ENCODE results near the gene CDK9. TPM values are rescaled to one million over a fixed set of nuclear protein-coding genes. Genes with fewer than 3 reads are reported as not detected.

CDK9 gene
- total and polyA plus RNA-seq, 10 of the 15 experiments (the other 5 are each of a cell fraction or from before 2014, with no cell fraction given) = 7.3 to 92.6 (median 51.6) TPM

GRCh38 chr9:127767909-127768331, 17.9 kb upstream of the CDK9 start:
- Histone ChIP-seq H3K79me2 (ENCODE audit: control insufficient read depth, insufficient read depth, low read length) (peaks cover 13% of the 10 kb centered on the region), H3K4me2 (ENCODE audit: control insufficient read depth, insufficient read depth) (no peak overlapping the region), H3K9me3 (replicated peaks; ENCODE audit: control insufficient read depth, insufficient read depth, low read length) (no peaks in the 10 kb centered on the region), H3K27ac (ENCODE audit: control insufficient read depth, insufficient read depth) (no peak overlapping the region), H3K36me3 (ENCODE audit: control insufficient read depth in 2 of 2, insufficient read depth in 2 of 2, low read length in 1 of 2) (peaks cover 5 to 29% of the 10 kb centered on the region in 2 experiments), H3K27me3 (replicated peaks in 1 of 2; ENCODE audit: control insufficient read depth in 2 of 2, insufficient read depth in 2 of 2, low read length in 1 of 2) (no peaks in the 10 kb centered on the region), H3K4me1 (ENCODE audit: control insufficient read depth, insufficient read depth, low read length) (peaks cover 24% of the 10 kb centered on the region), H3K4me3 (no peak overlapping the region), H3K9ac (ENCODE audit: control insufficient read depth, insufficient read depth, low read length) (no peak overlapping the region), H2AFZ (ENCODE audit: control insufficient read depth, low read depth, low read length) (no peak overlapping the region), H4K20me1 (ENCODE audit: control insufficient read depth, insufficient read depth) (peaks cover 5% of the 10 kb centered on the region; the same call in 1 of the 2 replicates)
- CTCF ChIA-PET = interaction anchor here (0.8 to 9.2 kb wide), 5 partner anchors 8 to 153 kb away, joined by 3 to 75 read pairs (median 4); partner anchors contain the start of genes CDK9 and TOR2A
- ATAC-seq (no peak), DNase-seq (ENCODE audit: low read depth, low spot score) (no peak), FAIRE-seq (no peak)
- in situ Hi-C loops (cut with MboI) = no loop called here
- RAD21 ChIA-PET (ENCODE audit: unreplicated experiment) = interaction anchor here (1.1 to 7.6 kb wide), 3 partner anchors 16 to 143 kb away, joined by 4 to 61 read pairs (median 5); partner anchors contain the start of genes CDK9 and TOR2A
- intact Hi-C loops (cut with micrococcal nuclease; ENCODE audit: unreplicated experiment) = no loop called here
- 84% methylated on average over 13 of the region's 13 CpGs for WGBS (ENCODE audit: insufficient coverage, insufficient replicate concordance, low lambda C conversion rate, missing lambda C conversion rate)
- POLR2A ChIA-PET = interaction anchor here (1.3 to 1.4 kb wide), 2 partner anchors 8 to 17 kb away, joined by 4 to 8 read pairs; no protein-coding TSS in a partner anchor
- SMC1A ChIA-PET (ENCODE audit: uncharacterized antibody, unreplicated experiment) = interaction anchor here (1.2 to 1.4 kb wide), 3 partner anchors 10 to 149 kb away, joined by 4 to 5 read pairs (median 5); partner anchors contain the start of genes SH2D3C and ST6GALNAC4
- TF ChIP-seq CHD2 (IDR thresholded peaks at IDR 0.05; ENCODE audit: borderline replicate concordance, low read depth, low read length) = no peak
- no peak for TF ChIP-seq KLF5 (IDR thresholded peaks at IDR 0.05; ENCODE audit: partially characterized antibody)
- no peak for TF ChIP-seq PAX5 (IDR thresholded peaks at IDR 0.05; ENCODE audit: borderline replicate concordance, low read depth, low read length)
- no peak for TF ChIP-seq MTA3 (IDR thresholded peaks at IDR 0.05; ENCODE audit: borderline replicate concordance, low read length)
- no peak for TF ChIP-seq POLR2AphosphoS2 (IDR thresholded peaks at IDR 0.05; ENCODE audit: low read depth, low read length)
- BruUV-seq (replicated peaks) = no TSS peak

DNA sequence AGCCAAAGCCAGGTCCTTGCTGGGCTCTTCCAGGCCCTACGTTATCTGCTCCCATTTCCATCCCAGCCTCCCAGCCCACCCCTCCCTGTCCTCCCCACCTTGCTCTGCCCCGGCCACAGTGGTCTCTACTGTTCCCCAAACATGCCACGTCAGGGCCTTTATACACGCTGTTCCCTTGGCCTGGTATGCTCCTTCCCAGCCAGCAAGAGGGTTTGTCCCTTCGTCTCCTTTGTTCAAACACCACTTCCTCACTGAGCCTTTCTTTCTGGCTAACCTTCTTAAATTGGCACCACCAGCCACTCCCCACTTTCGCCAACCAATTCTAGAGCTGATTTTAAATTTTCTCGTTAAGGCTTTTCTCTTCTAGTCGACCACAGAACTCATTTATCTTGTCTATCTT, 17.1 kb upstream of the CDK9 start:
- ChIA-PET POLR2A (interaction anchor here (3.5 to 3.6 kb wide), 2 partner anchors 12 to 17 kb away, joined by 24 to 42 read pairs; partner anchors contain the start of gene CDK9), SMC1A (ENCODE audit: uncharacterized antibody, unreplicated experiment) (interaction anchor here (1.2 to 1.4 kb wide), 2 partner anchors 10 to 12 kb away, joined by 4 to 5 read pairs; partner anchors contain the start of gene SH2D3C), CTCF (interaction anchor here (1.4 to 9.2 kb wide), 4 partner anchors 15 to 153 kb away, joined by 3 to 75 read pairs (median 21); partner anchors contain the start of genes CDK9 and TOR2A), RAD21 (ENCODE audit: unreplicated experiment) (interaction anchor here (0.7 to 7.6 kb wide), 3 partner anchors 10 to 142 kb away, joined by 3 to 61 read pairs (median 4); partner anchors contain the start of gene CDK9)
- FAIRE-seq (no peak), DNase-seq (ENCODE audit: low read depth, low spot score) (no peak), ATAC-seq (no peak)
- H4K20me1 ChIP-seq (ENCODE audit: control insufficient read depth, insufficient read depth) = peaks cover 5% of the 10 kb centered on the region; the same call in 1 of the 2 replicates
- 73% methylated on average over 7 of the region's 8 CpGs for WGBS (ENCODE audit: insufficient coverage, insufficient replicate concordance, low lambda C conversion rate, missing lambda C conversion rate)
- peaks cover 5 to 34% of the 10 kb centered on the region in 2 experiments for H3K36me3 ChIP-seq (ENCODE audit: control insufficient read depth in 2 of 2, insufficient read depth in 2 of 2, low read length in 1 of 2)
- no peaks in the 10 kb centered on the region for H3K27me3 ChIP-seq (replicated peaks in 1 of 2; ENCODE audit: control insufficient read depth in 2 of 2, insufficient read depth in 2 of 2, low read length in 1 of 2)
- intact Hi-C loops (cut with micrococcal nuclease; ENCODE audit: unreplicated experiment) (no loop called here), in situ Hi-C loops (cut with MboI) (no loop called here)
- BruUV-seq (replicated peaks) = no TSS peak
- no peak overlapping the region for H3K9ac ChIP-seq (ENCODE audit: control insufficient read depth, insufficient read depth, low read length)
- H2AFZ ChIP-seq (ENCODE audit: control insufficient read depth, low read depth, low read length) = no peak overlapping the region
- H3K4me1 ChIP-seq (ENCODE audit: control insufficient read depth, insufficient read depth, low read length) = peaks cover 24% of the 10 kb centered on the region
- no peak overlapping the region for H3K4me3 ChIP-seq
- no peak overlapping the region for H3K4me2 ChIP-seq (ENCODE audit: control insufficient read depth, insufficient read depth)
- no peaks in the 10 kb centered on the region for H3K9me3 ChIP-seq (replicated peaks; ENCODE audit: control insufficient read depth, insufficient read depth, low read length)
- peaks cover 13% of the 10 kb centered on the region for H3K79me2 ChIP-seq (ENCODE audit: control insufficient read depth, insufficient read depth, low read length)
- no peak overlapping the region for H3K27ac ChIP-seq (ENCODE audit: control insufficient read depth, insufficient read depth)
- TF ChIP-seq SIX5 (IDR thresholded peaks at IDR 0.05; ENCODE audit: low read depth, low read length, severe bottlenecking) (no peak), REST (IDR thresholded peaks at IDR 0.05; ENCODE audit: low read depth, low read length) (no peak), ZNF217 (IDR thresholded peaks at IDR 0.05) (no peak), KLF5 (IDR thresholded peaks at IDR 0.05; ENCODE audit: partially characterized antibody) (no peak), NRF1 (conservative IDR thresholded peaks at IDR 0.05; ENCODE audit: low read depth, low read length) (no peak), MEF2B (IDR thresholded peaks at IDR 0.05; ENCODE audit: partially characterized antibody, poor library complexity, severe bottlenecking) (no peak), RELA (IDR thresholded peaks at IDR 0.05; ENCODE audit: borderline replicate concordance, partially characterized antibody) (no peak)
